Smooth muscle cell (in vitro differentiated cells): ENCODE measurements around the gene GRIN1. TPM values are rescaled to one million over a fixed set of nuclear protein-coding genes. Genes with fewer than 3 reads are reported as not detected.

ENCODE experiments used
- DNase-seq: peaks from one replicate; lab custom pipeline; 2025; ENCODE audit not compliant: unreplicated experiment; lab: John Stamatoyannopoulos, UW
- H2AFZ ChIP-seq: fragments of 200-600 bp; sonication (generic); 2 replicates; pipeline ENCODE4 v1.6.0; 2016; ENCODE audit warnings: antibody characterized with exemption, low read depth, mild to moderate bottlenecking
- H3F3A ChIP-seq: fragments of 200-600 bp; sonication (generic); 2 replicates; pipeline ENCODE4 v1.6.0; 2017; ENCODE audit warnings: antibody characterized with exemption, low read depth
- H3K27ac ChIP-seq: fragments of 200-600 bp; sonication (generic); 2 replicates; pipeline ENCODE4 v1.5.1; 2016; ENCODE audit warnings: low read depth, mild to moderate bottlenecking
- H3K27me3 ChIP-seq: fragments of 200-600 bp; sonication (generic); 2 replicates; pipeline ENCODE4 v1.6.1; 2016; ENCODE audit warnings: low read depth, mild to moderate bottlenecking
- H3K36me3 ChIP-seq: fragments of 200-600 bp; sonication (generic); 2 replicates; pipeline ENCODE4 v1.5.1; 2016; ENCODE audit warnings: low read depth
- H3K4me1 ChIP-seq: fragments of 200-600 bp; sonication (generic); 2 replicates; pipeline ENCODE4 v1.5.1; 2016; ENCODE audit warnings: low read depth
- H3K4me2 ChIP-seq: fragments of 200-600 bp; sonication (generic); 2 replicates; pipeline ENCODE4 v1.6.0; 2016; ENCODE audit warnings: mild to moderate bottlenecking
- H3K4me3 ChIP-seq: fragments of 200-600 bp; sonication (generic); 2 replicates; pipeline ENCODE4 v1.5.1; 2016; ENCODE audit warnings: mild to moderate bottlenecking
- H3K79me2 ChIP-seq: fragments of 200-600 bp; sonication (generic); 2 replicates; pipeline ENCODE4 v1.6.0; 2016; ENCODE audit warnings: low read depth, mild to moderate bottlenecking
- H3K9ac ChIP-seq: fragments of 200-600 bp; sonication (generic); 2 replicates; pipeline ENCODE4 v1.6.0; 2016; ENCODE audit warnings: low read depth
- H3K9me3 ChIP-seq: fragments of 200-600 bp; sonication (generic); replicated peaks from 2 replicates; pipeline ENCODE4 v1.5.1; 2016; ENCODE audit warnings: low read depth
- H4K20me1 ChIP-seq: fragments of 200-600 bp; sonication (generic); 2 replicates; pipeline ENCODE4 v1.6.0; 2016; ENCODE audit warnings: low read depth
- CTCF ChIP-seq: fragments of 200-600 bp; sonication (generic); IDR thresholded peaks from 2 replicates; pipeline ENCODE4 v1.5.1; 2017; ENCODE audit warnings: borderline replicate concordance, mild to moderate bottlenecking, antibody characterized with exemption; ENCODE audit not compliant: insufficient read depth, poor library complexity, severe bottlenecking
- WGBS: methylation state at CpG from one replicate; pipeline ENCODE4 v1.1.7; 2016; ENCODE audit warnings: low lambda C conversion rate; 5-methylcytosine and 5-hydroxymethylcytosine counted together
- polyA plus RNA-seq: library from polyadenylated mRNA; unstranded; fragments of >200 nt; fragmentation: Nextera tagmentation; extraction: Ambion mirVana; gene quantifications from 2 replicates; pipeline ENCODE4 v1.2.1, GENCODE V29; 2016
- total RNA-seq: library from RNA; depleted of rRNA; stranded (reverse); fragments of >200 nt; gene quantifications from 2 replicates; pipeline ENCODE4 v1.2.3, GENCODE V29; 2014

Gene GRIN1
- total and polyA plus RNA-seq, 2 experiments from 2014 or later, result not detected

- Histone ChIP-seq H3K9ac (peak within 1 kb of the TSS; percentile 65), H3K9me3 (no peaks in the 10 kb centered on the region), H3K4me1 (peaks cover 30% of the 10 kb centered on the region), H3F3A (no peaks in the 10 kb centered on the region), H3K36me3 (no peaks in the 10 kb centered on the region), H3K4me2 (peak within 1 kb of the TSS; percentile 94), H3K79me2 (peaks cover 58% of the 10 kb centered on the region), H3K27me3 (no peaks in the 10 kb centered on the region), H3K27ac (peak within 1 kb of the TSS; percentile 13), H3K4me3 (peak within 1 kb of the TSS; percentile 70), H2AFZ (peak within 1 kb of the TSS; percentile 23), H4K20me1 (peaks cover 43% of the 10 kb centered on the region)
- DNase-seq, result peak; percentile 92
- no peak for TF ChIP-seq CTCF
- WGBS, result 2% methylated on average over 86 of the region's 118 CpGs
Observed at GRCh38 chr9:137200311-137201204, 61.6 kb downstream of the GRIN1 start, which contains the start of gene TPRN. Gene TPRN (minus strand): TSS chr9:137200741. CDS start chr9:137200711, 30 bp downstream.

- H3K4me1 ChIP-seq, result peaks cover 32% of the 10 kb centered on the region
Observed at GRCh38 chr9:137201205-137201868, 62.4 kb downstream of the GRIN1 start.

GRCh38 chr9:137202966-137203365 is 64.0 kb downstream of the GRIN1 start:
- Histone ChIP-seq H3K9me3 (no peaks in the 10 kb centered on the region), H3K4me2 (no peak overlapping the region), H3K27ac (no peak overlapping the region), H3K36me3 (no peaks in the 10 kb centered on the region), H4K20me1 (peaks cover 19% of the 10 kb centered on the region), H3K4me1 (peaks cover 36% of the 10 kb centered on the region), H3K27me3 (no peaks in the 10 kb centered on the region), H3K9ac (no peak overlapping the region), H3F3A (no peaks in the 10 kb centered on the region), H3K4me3 (no peak overlapping the region), H3K79me2 (peaks cover 57% of the 10 kb centered on the region), H2AFZ (no peak overlapping the region)
- 90% methylated on average over 8 of the region's 8 CpGs for WGBS
- TF ChIP-seq CTCF, result no peak
- DNase-seq, result no peak

More at GRCh38 chr9:137201205-137201868, 62.4 kb downstream of the GRIN1 start:
- Histone ChIP-seq H3K36me3 (no peaks in the 10 kb centered on the region), H3K9ac (peak overlapping the region; percentile 65), H3K27me3 (no peaks in the 10 kb centered on the region), H3K9me3 (no peaks in the 10 kb centered on the region), H3K4me3 (peak overlapping the region; percentile 70), H3K27ac (peak overlapping the region; percentile 13), H3K79me2 (peaks cover 66% of the 10 kb centered on the region), H2AFZ (peak overlapping the region; percentile 23), H3F3A (no peaks in the 10 kb centered on the region), H4K20me1 (peaks cover 35% of the 10 kb centered on the region), H3K4me2 (peak overlapping the region; percentile 94)
- 22% methylated on average over 23 of the region's 23 CpGs for whole genome bisulfite sequencing
- no peak for TF ChIP-seq CTCF
- DNase-seq, result no peak
